NCI-H1105 (cell line): ENCODE measurements around the gene OIT3.
"Not testable (repeated sequence)": the region's sequence is repeated elsewhere in the genome, so short reads cannot be mapped to it uniquely, and the experiment has no call there.

Experiments used
- DNase-seq: peaks from one replicate; lab custom pipeline; 2025; lab: John Stamatoyannopoulos, UW

OIT3 gene

GRCh38 chr10:72903941-72904446, 10.5 kb downstream of the OIT3 start:
- DNase-seq = not testable (repeated sequence)

GRCh38 chr10:72904806-72905205, 11.3 kb downstream of the OIT3 start:
- no peak for DNase-seq

- no peak for DNase-seq
Measured at GRCh38 chr10:72906446-72906845, 12.9 kb downstream of the OIT3 start.

- DNase-seq = no peak
Measured at GRCh38 chr10:72910705-72911104, 17.2 kb downstream of the OIT3 start.

GRCh38 chr10:72911758-72912157, 18.2 kb downstream of the OIT3 start:
- no peak for DNase-seq

GRCh38 chr10:72912736-72913135, 19.2 kb downstream of the OIT3 start:
- DNase-seq = no peak

- no peak for DNase-seq
Measured at GRCh38 chr10:72913287-72913686, 19.7 kb downstream of the OIT3 start.

GRCh38 chr10:72917201-72917600, 23.7 kb downstream of the OIT3 start:
- not testable (repeated sequence) for DNase-seq

- DNase-seq = not testable (repeated sequence)
Measured at GRCh38 chr10:72917803-72918332, 24.3 kb downstream of the OIT3 start.

- no peak for DNase-seq
Measured at GRCh38 chr10:72918352-72918751, 24.8 kb downstream of the OIT3 start.

- DNase-seq = not testable (repeated sequence)
Measured at GRCh38 chr10:72921147-72921683, 27.7 kb downstream of the OIT3 start.

GRCh38 chr10:72924351-72924750, 30.8 kb downstream of the OIT3 start:
- no peak for DNase-seq

GRCh38 chr10:72925951-72926465, 32.5 kb downstream of the OIT3 start:
- DNase-seq = no peak

- no peak for DNase-seq
Measured at GRCh38 chr10:72927485-72927884, 33.9 kb downstream of the OIT3 start.

- DNase-seq = no peak
Measured at GRCh38 chr10:72928798-72929197, 35.3 kb downstream of the OIT3 start.

- no peak for DNase-seq
Measured at GRCh38 chr10:72930276-72930675, 36.7 kb downstream of the OIT3 start.

- DNase-seq = no peak
Measured at GRCh38 chr10:72932259-72933015, 38.9 kb downstream of the OIT3 start.

- DNase-seq = no peak
Measured at GRCh38 chr10:72935361-72935760, 41.8 kb downstream of the OIT3 start.

- no peak for DNase-seq
Measured at GRCh38 chr10:72943498-72944234, 50.1 kb downstream of the OIT3 start.

GRCh38 chr10:72946963-72947362, 53.4 kb downstream of the OIT3 start:
- no peak for DNase-seq

- no peak for DNase-seq
Measured at GRCh38 chr10:72948762-72949161, 55.2 kb downstream of the OIT3 start.

- DNase-seq = no peak
Measured at GRCh38 chr10:72951760-72952159, 58.2 kb downstream of the OIT3 start.
